ENCODE results near the gene SETX.
A peak's percentile ranks its signal among the peaks of the same experiment; 100 is the strongest.

The SETX gene

GRCh38 chr9:132351404-132352045 is 3.3 kb downstream of the SETX start:
- POLR2A ChIA-PET = no interaction called here
- Histone ChIP-seq H3K36me3 (ENCODE audit: control insufficient read depth in 2 of 2, insufficient read depth in 1 of 2, low read length in 2 of 2) (peaks cover 33 to 72% of the 10 kb centered on the region in 2 experiments; a peak in 2 of 3 replicates), H3K27ac (ENCODE audit: extremely low read depth, low read depth, low read length) (no peak overlapping the region), H3K4me1 (ENCODE audit: control insufficient read depth, insufficient read depth, low read length) (no peaks in the 10 kb centered on the region), H3K9me3 (ENCODE audit: control insufficient read depth, insufficient read depth, low read depth, low read length) (no peaks in the 10 kb centered on the region), H3K4me3 (ENCODE audit: low read depth, low read length) (no peak overlapping the region)
- 0 out of 2 replicates have a peak, but pooled peaks have one; percentile 23 for TF ChIP-seq KLF10 (tag by site-specific recombination; IDR thresholded peaks at IDR 0.05)
- no peak for TF ChIP-seq ZNF768 (tag by site-specific recombination; IDR thresholded peaks at IDR 0.05)
- CTCF ChIA-PET = interaction anchor here (1.0 kb wide), 1 partner anchor 82 kb away, joined by 3 read pairs; no protein-coding TSS in a partner anchor

GRCh38 chr9:132350861-132351315 is 3.9 kb downstream of the SETX start:
- H3K27ac ChIP-seq (ENCODE audit: extremely low read depth, low read depth, low read length) = no peak overlapping the region
- ChIA-PET POLR2A (no interaction called here), CTCF (interaction anchor here (0.7 to 1.0 kb wide), 2 partner anchors 82 to 318 kb away, joined by 3 read pairs; no protein-coding TSS in a partner anchor)
- H3K4me3 ChIP-seq (ENCODE audit: low read depth, low read length) = no peak overlapping the region
- TF ChIP-seq ZNF621 (tag by site-specific recombination; IDR thresholded peaks at IDR 0.05) (no peak), ZFP41 (tag by site-specific recombination; IDR thresholded peaks at IDR 0.05; ENCODE audit: borderline replicate concordance) (no peak), ZNF660 (tag by site-specific recombination; IDR thresholded peaks at IDR 0.05) (no peak), ZBTB48 (tag by site-specific recombination; IDR thresholded peaks at IDR 0.05) (no peak), ZBTB7A (tag by site-specific recombination; IDR thresholded peaks at IDR 0.05; ENCODE audit: low read depth) (no peak), ZNF169 (tag by site-specific recombination; IDR thresholded peaks at IDR 0.05) (no peak), ZNF114 (tag by site-specific recombination; IDR thresholded peaks at IDR 0.05) (no peak), ZNF138 (tag by site-specific recombination; IDR thresholded peaks at IDR 0.05; ENCODE audit: borderline replicate concordance) (no peak), ZBTB49 (tag by site-specific recombination; IDR thresholded peaks at IDR 0.05; ENCODE audit: low read depth) (no peak), ZFHX2 (tag by site-specific recombination; conservative IDR thresholded peaks at IDR 0.05) (no peak), INSM2 (tag by site-specific recombination; IDR thresholded peaks at IDR 0.05) (no peak)
- H3K9me3 ChIP-seq (ENCODE audit: control insufficient read depth, insufficient read depth, low read depth, low read length) = no peaks in the 10 kb centered on the region
- H3K4me1 ChIP-seq (ENCODE audit: control insufficient read depth, insufficient read depth, low read length) = no peaks in the 10 kb centered on the region
- peaks cover 40 to 78% of the 10 kb centered on the region in 2 experiments for H3K36me3 ChIP-seq (ENCODE audit: control insufficient read depth in 2 of 2, insufficient read depth in 1 of 2, low read length in 2 of 2)

- Histone ChIP-seq H3K9me3 (ENCODE audit: control insufficient read depth, insufficient read depth, low read depth, low read length) (no peaks in the 10 kb centered on the region), H3K4me3 (ENCODE audit: low read depth, low read length) (no peak overlapping the region), H3K4me1 (ENCODE audit: control insufficient read depth, insufficient read depth, low read length) (no peaks in the 10 kb centered on the region), H3K27ac (ENCODE audit: extremely low read depth, low read depth, low read length) (no peak overlapping the region), H3K36me3 (ENCODE audit: control insufficient read depth in 2 of 2, insufficient read depth in 1 of 2, low read length in 2 of 2) (peaks cover 56 to 98% of the 10 kb centered on the region in 2 experiments)
- CTCF ChIA-PET = interaction anchor here (0.7 to 1.1 kb wide), 2 partner anchors 81 to 296 kb away, joined by 3 read pairs; no protein-coding TSS in a partner anchor
- TF ChIP-seq ZSCAN5A (tag by site-specific recombination; IDR thresholded peaks at IDR 0.05) (no peak), ZNF404 (tag by site-specific recombination; IDR thresholded peaks at IDR 0.05) (no peak), ZXDB (tag by site-specific recombination; IDR thresholded peaks at IDR 0.05) (no peak), ZSCAN16 (tag by site-specific recombination; IDR thresholded peaks at IDR 0.05) (no peak), ZNF16 (tag by site-specific recombination; IDR thresholded peaks at IDR 0.05; ENCODE audit: low read depth) (no peak), ZNF121 (tag by site-specific recombination; IDR thresholded peaks at IDR 0.05) (no peak), ZSCAN18 (tag by site-specific recombination; IDR thresholded peaks at IDR 0.05) (no peak)
- POLR2A ChIA-PET = no interaction called here
Measured at GRCh38 chr9:132348676-132349075, 6.1 kb downstream of the SETX start.

Measured in HEK293 (cell line).